HL-60 (cell line): ENCODE data around the gene CORO2A.
A peak's percentile ranks its signal among the peaks of the same experiment; 100 is the strongest.

Source experiments
- DNase-seq, 2 experiments: peaks; one replicate each; pipeline ENCODE4 v3.0.0-alpha.2; 2010 to 2020; ENCODE audit warnings: low read depth in 1 of 2, low spot score in 1 of 2
- H3K27ac ChIP-seq: fragments of 250-450 bp; sonication (Bioruptor Pico); replicated peaks from 2 replicates; pipeline ENCODE4 v1.5.1; 2020; ENCODE audit warnings: mild to moderate bottlenecking, moderate library complexity
- H3K27me3 ChIP-seq: fragments of 250-450 bp; sonication (Bioruptor Pico); 2 replicates; pipeline ENCODE4 v1.5.1; 2021; ENCODE audit warnings: mild to moderate bottlenecking, moderate library complexity; ENCODE audit not compliant: insufficient read depth, poor library complexity, severe bottlenecking
- H3K4me3 ChIP-seq: replicated peaks from 2 replicates; pipeline ENCODE4 v1.5.1; 2011; ENCODE audit warnings: mild to moderate bottlenecking, control low read depth, low read length; ENCODE audit not compliant: insufficient read depth
- GABPA ChIP-seq: IDR thresholded peaks from 2 replicates; pipeline ENCODE4 v1.6.1; 2012; ENCODE audit warnings: low read depth
- POLR2AphosphoS5 ChIP-seq: IDR thresholded peaks from 2 replicates; pipeline ENCODE4 v1.6.1; 2012; ENCODE audit warnings: low read depth
- SPI1 ChIP-seq: IDR thresholded peaks from 2 replicates; pipeline ENCODE4 v1.6.1; 2012; ENCODE audit warnings: low read depth, mild to moderate bottlenecking, borderline replicate concordance
- TF ChIP-seq, protein P1 (sequence below): IDR thresholded peaks from one replicate; pipeline ENCODE4 v1.5.1; 2011; ENCODE audit warnings: low read length, control low read depth, inconsistent platforms; ENCODE audit not compliant: insufficient read depth
- TF ChIP-seq, protein P2 (sequence below): IDR thresholded peaks from 2 replicates; pipeline ENCODE4 v1.6.1; 2012; ENCODE audit warnings: low read depth; ENCODE audit not compliant: insufficient replicate concordance

Gene CORO2A

DNA sequence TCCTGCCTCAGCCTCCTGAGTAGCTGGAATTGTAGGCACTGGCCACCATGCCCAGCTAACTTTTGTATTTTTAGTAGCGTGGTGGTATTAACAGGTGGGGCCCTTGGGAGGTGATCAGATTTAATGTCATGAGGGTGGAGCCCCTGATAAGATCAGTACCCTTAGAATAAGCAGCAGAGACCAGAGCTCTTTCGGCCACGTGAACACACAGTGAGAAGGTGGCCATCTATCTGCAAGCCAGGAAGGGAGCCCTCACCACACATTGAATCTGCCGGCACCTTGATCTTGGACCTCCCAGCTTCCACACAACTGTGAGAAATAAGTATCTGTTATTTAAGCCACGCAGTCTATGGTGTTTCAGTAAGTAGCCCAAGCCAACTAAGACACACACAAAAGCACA lies 40.5 kb upstream of the CORO2A start:
- DNase-seq: no peak
- TF ChIP-seq, protein P1, sequence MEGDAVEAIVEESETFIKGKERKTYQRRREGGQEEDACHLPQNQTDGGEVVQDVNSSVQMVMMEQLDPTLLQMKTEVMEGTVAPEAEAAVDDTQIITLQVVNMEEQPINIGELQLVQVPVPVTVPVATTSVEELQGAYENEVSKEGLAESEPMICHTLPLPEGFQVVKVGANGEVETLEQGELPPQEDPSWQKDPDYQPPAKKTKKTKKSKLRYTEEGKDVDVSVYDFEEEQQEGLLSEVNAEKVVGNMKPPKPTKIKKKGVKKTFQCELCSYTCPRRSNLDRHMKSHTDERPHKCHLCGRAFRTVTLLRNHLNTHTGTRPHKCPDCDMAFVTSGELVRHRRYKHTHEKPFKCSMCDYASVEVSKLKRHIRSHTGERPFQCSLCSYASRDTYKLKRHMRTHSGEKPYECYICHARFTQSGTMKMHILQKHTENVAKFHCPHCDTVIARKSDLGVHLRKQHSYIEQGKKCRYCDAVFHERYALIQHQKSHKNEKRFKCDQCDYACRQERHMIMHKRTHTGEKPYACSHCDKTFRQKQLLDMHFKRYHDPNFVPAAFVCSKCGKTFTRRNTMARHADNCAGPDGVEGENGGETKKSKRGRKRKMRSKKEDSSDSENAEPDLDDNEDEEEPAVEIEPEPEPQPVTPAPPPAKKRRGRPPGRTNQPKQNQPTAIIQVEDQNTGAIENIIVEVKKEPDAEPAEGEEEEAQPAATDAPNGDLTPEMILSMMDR: no peak
- TF ChIP-seq, protein P2, sequence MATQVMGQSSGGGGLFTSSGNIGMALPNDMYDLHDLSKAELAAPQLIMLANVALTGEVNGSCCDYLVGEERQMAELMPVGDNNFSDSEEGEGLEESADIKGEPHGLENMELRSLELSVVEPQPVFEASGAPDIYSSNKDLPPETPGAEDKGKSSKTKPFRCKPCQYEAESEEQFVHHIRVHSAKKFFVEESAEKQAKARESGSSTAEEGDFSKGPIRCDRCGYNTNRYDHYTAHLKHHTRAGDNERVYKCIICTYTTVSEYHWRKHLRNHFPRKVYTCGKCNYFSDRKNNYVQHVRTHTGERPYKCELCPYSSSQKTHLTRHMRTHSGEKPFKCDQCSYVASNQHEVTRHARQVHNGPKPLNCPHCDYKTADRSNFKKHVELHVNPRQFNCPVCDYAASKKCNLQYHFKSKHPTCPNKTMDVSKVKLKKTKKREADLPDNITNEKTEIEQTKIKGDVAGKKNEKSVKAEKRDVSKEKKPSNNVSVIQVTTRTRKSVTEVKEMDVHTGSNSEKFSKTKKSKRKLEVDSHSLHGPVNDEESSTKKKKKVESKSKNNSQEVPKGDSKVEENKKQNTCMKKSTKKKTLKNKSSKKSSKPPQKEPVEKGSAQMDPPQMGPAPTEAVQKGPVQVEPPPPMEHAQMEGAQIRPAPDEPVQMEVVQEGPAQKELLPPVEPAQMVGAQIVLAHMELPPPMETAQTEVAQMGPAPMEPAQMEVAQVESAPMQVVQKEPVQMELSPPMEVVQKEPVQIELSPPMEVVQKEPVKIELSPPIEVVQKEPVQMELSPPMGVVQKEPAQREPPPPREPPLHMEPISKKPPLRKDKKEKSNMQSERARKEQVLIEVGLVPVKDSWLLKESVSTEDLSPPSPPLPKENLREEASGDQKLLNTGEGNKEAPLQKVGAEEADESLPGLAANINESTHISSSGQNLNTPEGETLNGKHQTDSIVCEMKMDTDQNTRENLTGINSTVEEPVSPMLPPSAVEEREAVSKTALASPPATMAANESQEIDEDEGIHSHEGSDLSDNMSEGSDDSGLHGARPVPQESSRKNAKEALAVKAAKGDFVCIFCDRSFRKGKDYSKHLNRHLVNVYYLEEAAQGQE: no peak
- no peak for TF ChIP-seq SPI1
- no peak for TF ChIP-seq GABPA
- no peak for TF ChIP-seq POLR2AphosphoS5
- no peaks in the 10 kb centered on the region for H3K27me3 ChIP-seq
- peak overlapping the region; percentile 34 for H3K27ac ChIP-seq
- H3K4me3 ChIP-seq: no peak overlapping the region

DNA sequence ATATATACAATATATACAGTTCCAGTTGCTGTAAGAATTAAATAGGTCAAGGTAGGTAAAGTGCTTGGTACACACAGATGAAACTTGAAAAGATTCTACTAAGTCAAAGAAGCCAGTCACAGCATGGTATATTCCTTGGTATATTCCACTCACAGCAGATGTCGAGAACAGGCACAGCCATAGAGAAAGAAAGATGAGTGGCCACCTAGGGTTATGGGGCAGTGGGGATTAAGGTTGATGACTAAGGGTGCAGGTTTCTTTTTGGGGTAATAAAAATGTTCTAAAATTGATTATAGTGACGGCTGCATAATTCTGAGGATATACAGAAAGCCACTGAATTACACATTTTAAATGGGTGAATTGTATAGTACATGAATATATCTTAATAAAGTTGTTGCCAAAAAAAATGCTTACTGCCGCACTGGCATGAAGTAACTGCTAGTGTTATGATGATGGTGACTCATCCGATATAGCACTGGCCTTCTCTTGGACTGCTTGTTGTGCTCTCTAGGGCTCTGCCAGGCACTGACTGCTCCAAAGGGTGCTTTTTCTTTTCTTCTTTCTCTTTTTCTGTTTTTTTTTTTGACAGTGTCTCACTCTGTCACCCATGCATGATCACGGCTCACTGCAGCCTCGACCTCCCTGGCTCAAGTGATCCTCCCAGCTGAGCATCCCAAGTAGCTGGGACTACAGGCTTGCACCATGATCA lies 39.5 kb upstream of the CORO2A start:
- no peak overlapping the region for H3K4me3 ChIP-seq
- TF ChIP-seq, protein P2: no peak
- TF ChIP-seq POLR2AphosphoS5 (no peak), GABPA (no peak), SPI1 (no peak)
- TF ChIP-seq, protein P1: no peak
- no peak overlapping the region for H3K27ac ChIP-seq
- DNase-seq: no peak
- no peaks in the 10 kb centered on the region for H3K27me3 ChIP-seq

DNA sequence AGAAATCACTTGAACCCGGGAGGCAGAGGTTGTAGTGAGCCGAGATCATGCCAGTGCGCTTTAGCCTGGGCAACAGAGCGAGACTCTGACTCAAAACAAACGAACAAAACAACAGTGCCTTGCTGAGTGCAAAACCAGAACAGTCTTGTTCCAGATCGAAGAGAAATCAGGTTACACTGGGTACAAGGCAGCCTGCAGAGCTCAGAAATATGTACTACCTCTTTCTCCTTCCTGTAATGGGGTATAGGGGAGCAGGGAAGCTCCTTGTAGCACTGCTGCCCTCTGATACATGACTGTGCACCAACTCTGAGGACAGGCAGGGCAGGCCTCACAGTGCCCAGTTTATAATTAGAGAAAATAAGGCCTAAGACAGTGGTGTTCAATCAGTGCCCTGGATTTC lies 38.4 kb upstream of the CORO2A start:
- no peak for TF ChIP-seq GABPA
- TF ChIP-seq, protein P2: no peak
- no peak for TF ChIP-seq SPI1
- TF ChIP-seq, protein P1: no peak
- no peak for TF ChIP-seq POLR2AphosphoS5
- Histone ChIP-seq H3K27ac (no peak overlapping the region), H3K27me3 (no peaks in the 10 kb centered on the region)

More for the DNA sequence above, 38.4 kb upstream of the CORO2A start:
- DNase-seq: peak in 1 of 2 experiments; percentile 32
- H3K4me3 ChIP-seq: no peak overlapping the region
